ENCODE measurements around the gene EFNA2.
"Not testable (repeated sequence)": the region's sequence is repeated elsewhere in the genome, so short reads cannot be mapped to it uniquely, and the experiment has no call there.

Gene EFNA2

DNA sequence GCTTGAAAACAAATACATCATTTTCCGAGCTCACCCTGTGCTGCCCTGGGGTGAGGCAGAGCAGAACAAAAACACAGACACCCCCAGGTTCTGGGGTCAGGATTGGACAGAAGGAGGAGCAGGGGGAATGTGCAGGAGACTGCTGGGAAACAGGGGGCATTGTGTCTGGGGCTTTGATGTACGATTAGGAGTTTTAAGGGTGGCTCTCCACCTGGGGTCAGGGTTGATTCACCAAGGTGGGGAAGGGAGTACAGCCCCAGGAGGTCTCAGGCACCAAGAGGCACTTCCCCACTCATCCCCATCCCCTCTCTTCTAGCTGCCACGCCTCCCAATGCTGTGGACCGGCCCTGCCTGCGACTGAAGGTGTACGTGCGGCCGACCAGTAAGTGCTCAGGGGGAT, 12.6 kb downstream of the EFNA2 start:
- DNase-seq (ENCODE audit: low read depth), result no peak

DNA sequence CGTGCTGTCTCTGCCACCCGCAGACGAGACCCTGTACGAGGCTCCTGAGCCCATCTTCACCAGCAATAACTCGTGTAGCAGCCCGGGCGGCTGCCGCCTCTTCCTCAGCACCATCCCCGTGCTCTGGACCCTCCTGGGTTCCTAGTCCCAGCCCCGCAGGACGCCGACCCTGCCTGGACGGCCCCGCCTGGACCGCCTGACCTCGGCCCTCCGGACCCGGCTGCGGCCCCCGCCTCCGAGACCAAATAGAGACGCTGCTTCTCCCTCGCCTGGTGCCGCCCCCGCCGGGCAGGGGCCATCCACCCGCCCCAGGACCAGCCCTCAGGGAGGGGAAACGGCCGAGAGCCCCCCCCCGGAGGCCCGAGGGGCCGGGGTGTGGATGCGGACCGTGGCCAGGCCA, 14.1 kb downstream of the EFNA2 start:
- DNase-seq (ENCODE audit: low read depth), result no peak

DNA sequence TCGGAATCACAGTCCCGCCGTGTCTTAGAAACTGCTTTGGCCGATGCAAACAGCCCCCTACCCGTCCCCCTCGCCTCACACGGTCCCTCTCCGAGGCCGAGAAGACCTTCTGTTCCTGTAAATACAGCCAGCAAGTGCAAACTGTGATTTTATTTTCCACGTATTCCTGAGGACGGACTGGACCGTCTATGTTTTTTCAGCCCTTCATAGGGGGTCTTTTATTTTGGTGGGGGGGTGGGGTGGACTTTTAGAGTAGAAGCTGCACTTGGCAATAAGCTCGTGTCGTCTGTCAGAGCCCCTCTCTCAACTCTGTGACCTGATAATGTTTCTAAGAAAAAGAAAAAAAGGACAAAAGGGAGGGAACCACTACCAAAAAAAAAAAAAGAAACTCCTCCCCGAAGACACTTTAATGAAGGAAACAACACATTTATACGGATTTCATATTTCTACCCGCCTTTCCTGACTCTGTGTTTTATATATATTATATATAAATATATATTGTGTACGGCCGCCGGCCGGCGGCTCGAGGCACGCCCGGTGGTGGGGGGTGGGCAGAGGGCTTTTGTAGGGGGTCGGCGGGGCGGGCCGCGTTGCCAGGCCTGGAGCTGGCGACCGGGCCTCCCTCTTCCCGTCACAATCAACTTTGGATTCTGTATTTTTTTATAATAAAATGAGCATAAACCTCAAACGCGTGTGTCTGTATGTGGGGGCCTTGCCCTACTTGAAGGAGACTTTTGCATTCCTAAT, 15.2 kb downstream of the EFNA2 start:
- DNase-seq (ENCODE audit: low read depth), result no peak

DNA sequence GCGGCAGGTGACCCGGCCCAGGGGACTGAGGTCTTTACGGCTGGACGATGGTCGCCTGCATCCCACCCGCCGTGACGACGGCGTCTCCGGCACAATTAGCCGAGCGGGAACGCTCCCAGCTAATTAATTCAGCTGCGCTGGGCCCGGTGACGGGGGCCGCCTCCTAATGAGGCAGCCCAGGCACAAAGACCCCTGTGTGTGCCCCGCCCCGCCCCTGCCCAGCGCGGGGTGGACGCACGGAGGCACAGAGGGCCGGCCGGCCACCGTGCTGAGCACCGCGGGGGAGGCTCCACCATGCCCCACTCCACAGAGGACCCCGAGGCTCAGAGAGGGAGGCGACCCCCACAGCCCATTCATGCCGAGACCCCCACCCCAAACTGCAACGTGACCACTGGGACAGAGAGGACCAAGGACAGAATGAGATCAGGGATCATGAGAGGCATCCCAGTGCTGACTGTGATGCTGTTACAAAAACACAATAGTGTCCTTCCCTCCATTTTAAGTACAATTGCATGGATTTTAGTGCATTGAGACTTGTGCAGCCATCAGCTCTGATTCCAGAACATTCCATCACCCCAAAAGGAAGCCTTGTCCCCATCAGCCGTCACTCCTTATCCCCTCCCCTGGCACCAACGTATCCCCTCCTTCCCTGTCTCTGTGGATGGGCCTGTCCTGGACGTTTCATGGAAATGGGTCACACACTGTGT, 17.0 kb downstream of the EFNA2 start:
- no peak for DNase-seq (ENCODE audit: low read depth)

DNA sequence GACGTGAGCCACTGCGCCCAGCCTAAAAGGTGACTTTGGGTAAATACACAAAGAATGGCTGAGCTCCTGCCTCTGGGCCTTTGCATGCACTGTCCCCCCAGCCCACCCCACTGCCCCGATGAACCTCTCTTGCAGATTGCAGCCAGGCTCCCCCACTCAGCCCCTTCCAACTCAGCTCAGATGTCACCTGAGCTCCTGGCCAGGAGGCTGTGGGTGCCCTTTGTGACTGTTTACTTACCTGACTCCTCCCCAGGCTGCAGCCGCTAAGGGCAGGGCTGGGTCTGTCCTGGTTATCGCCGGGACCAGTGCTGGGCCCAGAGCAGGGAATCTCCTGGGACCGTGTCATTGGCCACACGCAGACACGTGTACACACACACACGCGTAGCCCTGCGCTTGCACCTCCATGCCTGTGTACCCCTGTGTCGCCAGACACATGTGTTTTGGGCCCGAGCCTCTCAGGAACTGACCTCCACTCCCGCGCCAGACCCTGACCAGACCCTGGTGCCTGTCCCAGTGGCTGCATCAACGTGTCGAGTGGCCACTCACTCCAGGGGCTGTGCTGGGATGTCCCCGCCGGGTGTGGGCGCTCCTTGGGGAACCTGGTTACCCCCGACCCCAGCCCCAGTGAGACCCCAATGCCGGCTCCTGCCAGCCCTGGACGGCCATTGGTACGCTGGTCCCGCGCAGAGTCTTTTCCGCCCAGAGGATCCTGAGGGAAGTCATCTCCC, 18.7 kb downstream of the EFNA2 start:
- DNase-seq (ENCODE audit: low read depth), result no peak

DNA sequence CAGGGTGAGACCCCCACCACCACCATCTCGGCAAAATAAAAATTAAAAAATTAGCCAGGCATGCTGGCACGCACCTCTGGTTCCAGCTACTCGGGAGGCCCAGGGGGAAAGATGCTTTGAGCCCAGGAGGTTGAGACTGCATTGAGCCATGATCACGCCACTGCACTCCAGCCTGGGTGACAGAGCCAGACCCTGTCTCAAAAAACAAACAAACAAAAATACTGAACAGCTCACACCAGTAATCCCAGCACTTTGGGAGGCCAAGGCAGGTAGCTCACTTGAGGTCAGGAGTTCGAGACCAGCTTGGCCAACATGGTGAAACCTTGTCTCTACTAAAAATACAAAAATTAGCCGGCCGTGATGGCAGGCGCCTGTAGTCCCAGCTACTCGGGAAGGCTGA, 19.7 kb downstream of the EFNA2 start:
- DNase-seq (ENCODE audit: low read depth), result not testable (repeated sequence)

DNA sequence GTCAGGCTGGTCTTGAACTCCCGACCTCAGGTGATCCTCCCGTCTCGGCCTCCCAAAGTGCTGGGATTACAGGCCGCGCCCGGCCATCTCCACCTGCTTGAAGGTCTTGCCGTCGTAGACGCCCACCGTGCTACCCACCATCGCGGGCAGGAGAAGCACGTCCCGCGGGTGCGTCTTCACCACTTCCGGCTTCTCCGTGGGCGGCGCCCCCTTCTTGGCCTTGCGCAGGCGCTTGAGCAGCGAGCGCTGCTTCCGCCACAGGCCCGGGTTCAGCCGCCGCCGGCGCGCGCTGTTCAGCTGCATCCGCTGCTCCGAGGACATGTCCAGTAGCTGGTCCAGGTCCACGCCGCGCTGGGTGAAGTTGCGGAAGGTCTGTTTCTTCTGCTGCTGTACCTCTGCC, 21.6 kb downstream of the EFNA2 start:
- DNase-seq (ENCODE audit: low read depth), result no peak

DNA sequence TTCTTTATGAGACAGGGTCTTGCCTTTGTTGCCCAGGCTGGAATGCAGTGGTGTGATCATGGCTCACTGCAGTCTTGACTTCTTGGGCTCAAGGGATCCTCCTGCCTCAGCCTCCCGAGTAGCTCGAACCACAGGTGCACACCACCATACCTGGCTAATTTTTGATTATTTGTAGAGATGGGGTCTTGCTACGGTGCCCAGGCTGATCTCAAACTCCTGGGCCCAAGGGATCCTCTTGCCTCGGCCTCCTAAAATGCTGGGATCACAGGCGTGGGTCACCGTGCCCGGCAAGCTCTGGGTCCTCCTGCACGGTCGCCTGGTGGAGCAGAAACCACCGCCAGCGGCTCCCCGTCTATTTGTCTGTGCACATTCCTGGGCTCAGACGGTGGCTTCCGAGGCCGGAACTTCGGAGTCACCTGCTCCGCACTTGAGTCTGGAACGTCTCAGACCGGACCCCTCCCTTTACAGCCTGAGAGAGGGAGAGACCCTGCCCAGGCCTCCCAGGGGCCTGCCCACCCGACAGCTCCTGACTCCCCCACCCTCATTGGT, 22.2 kb downstream of the EFNA2 start:
- DNase-seq (ENCODE audit: low read depth), result no peak

DNA sequence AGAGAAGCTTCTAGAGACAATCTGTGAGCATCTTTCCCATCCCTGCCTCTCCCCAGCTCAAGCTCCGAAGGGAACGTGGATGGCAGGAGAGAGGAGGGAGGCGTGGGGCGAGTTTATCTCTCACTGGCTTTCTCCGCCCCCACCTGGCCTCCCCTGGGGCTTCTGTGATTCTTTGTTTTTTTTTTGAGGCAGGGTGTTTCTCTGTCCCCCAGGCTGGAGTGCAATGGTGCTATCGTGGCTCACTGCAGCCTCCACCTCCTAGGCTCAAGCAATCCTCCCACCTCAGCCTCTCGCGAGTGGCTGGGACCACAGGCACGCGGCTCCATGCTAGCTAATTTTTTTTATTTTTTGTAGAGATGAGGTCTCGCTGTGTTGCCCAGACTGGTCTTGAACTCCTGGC, 23.0 kb downstream of the EFNA2 start:
- no peak for DNase-seq (ENCODE audit: low read depth)

DNA sequence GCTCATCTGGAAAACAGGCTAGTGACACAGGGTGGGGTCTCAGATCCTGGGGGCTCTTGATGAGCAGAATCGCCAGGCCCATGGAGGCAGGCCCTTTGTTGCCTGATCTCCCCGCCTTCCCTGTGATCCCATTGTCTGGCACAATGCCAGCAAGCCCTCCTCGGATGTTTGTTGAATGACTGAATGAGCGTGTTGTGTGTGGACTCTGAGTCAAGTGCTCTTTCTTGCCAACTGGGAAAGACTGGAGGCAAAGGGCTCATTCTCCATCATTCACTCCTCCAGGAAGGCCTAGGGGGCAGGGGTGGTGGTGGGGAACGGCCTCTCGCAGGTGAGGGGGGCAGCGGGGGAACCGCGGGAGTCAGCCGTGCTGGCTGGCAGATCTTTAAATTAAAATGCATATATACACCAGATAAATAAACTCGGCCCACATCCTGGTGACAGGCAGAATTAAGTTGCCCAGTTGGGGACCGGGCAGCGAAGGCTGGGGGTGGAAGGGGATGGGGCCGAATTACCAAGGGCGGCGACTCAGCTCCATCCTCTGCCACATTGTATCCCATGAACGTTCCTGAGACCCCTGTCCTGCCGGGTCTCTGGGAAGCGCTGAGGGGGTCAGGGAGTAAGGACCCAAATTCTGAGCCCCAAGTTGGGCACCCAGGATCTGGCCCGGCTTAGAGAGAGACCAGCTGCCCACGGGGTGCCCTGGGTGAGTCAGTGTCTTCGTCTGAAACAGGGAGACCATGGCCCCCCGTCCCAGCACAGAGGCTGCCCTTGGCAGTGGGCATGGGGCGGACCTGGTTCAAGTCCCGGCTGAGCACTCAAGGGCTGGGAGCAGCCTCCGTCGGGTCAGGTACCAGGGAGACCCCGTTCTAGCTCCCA, 24.5 kb downstream of the EFNA2 start:
- no peak for DNase-seq (ENCODE audit: low read depth)

DNA sequence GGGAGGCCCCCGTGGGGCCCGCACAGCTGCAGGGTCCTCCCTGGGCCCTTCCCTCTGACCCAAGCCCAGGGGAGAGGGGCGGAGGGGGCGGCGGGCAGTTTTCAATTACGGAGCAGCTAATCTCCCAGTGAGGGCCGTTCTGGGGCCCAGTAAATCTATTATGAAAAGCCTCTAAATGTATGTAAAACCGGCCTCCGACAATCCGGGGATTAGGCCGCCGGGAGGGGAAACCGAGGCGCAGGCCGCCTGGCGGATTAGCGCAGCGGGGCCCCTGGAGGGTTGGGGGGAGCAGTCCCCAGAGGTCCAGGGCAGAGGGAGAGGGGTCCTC, 25.1 kb downstream of the EFNA2 start:
- DNase-seq (ENCODE audit: low read depth), result no peak

DNA sequence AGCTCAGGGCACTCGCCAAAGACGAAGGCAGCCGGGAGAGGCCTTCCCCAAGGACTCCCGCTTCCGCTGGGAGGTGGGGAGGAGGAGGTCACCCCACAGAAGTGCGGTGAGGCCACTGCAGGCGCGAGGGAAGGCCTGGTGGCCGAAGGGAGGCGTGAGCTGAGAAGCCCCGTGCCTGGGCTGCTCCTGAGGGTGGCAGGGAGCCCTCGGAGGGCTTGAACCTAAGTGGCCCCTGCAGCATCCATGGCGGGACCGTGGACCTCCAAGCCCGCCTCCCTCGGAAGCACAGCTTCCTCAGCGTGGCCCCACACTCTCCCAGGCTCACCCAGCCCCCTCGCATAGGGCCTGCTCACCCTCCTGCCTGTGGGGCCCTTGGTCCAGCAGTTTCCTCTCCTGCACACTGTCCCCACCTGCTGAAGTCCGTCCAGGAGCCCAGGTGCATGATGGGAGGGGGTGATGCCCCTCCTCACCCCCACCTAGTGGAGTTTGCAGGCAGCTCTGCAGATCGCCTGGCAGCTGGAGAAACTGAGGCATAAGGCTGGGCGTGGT, 25.9 kb downstream of the EFNA2 start:
- no peak for DNase-seq (ENCODE audit: low read depth)

DNA sequence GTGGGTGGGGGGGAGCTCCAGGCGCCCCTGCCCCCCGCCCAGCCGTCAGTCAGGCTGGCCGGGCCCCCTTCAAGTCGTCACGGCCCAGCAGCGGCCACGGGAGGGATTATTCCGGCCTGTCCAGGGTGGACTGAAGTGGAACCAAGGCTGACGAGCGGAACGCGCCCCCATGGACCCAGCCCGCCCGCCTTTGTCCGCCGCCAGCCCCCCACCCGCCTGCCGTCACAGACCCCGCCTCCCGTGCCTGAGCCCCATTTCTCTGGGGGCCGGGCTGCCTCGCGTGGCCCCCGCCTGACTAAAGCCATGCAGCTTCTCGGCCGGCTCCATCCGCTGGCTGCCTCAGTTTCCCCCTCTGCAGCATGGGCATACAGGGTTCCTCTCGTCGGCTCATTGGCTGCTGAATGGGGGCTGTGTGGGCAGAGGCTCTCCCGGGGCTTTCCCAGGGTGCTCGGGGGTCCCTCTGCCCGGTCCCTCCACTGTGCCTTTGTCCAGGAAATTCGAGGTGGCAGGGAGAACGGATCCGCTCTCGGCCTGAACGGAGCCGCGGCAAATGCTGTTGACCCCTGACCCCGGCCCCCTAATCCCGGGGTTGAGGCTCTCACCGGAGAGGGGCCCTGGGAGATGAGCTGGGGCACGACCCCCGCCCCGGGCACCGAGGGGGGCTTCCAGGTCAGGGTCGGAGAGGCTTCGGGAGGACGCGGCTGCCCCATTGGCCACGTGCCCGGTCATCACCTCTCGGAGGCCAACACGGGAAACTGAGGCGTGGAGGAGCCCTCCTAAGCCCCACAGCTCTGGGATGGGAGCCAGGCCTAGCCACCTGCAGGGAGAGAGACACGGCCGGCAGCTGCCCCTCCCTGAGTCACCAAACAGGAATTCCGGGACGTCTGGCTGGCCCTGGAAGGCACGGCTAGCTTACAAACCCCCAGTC, 27.4 kb downstream of the EFNA2 start:
- peak; percentile 26 for DNase-seq (ENCODE audit: low read depth)

DNA sequence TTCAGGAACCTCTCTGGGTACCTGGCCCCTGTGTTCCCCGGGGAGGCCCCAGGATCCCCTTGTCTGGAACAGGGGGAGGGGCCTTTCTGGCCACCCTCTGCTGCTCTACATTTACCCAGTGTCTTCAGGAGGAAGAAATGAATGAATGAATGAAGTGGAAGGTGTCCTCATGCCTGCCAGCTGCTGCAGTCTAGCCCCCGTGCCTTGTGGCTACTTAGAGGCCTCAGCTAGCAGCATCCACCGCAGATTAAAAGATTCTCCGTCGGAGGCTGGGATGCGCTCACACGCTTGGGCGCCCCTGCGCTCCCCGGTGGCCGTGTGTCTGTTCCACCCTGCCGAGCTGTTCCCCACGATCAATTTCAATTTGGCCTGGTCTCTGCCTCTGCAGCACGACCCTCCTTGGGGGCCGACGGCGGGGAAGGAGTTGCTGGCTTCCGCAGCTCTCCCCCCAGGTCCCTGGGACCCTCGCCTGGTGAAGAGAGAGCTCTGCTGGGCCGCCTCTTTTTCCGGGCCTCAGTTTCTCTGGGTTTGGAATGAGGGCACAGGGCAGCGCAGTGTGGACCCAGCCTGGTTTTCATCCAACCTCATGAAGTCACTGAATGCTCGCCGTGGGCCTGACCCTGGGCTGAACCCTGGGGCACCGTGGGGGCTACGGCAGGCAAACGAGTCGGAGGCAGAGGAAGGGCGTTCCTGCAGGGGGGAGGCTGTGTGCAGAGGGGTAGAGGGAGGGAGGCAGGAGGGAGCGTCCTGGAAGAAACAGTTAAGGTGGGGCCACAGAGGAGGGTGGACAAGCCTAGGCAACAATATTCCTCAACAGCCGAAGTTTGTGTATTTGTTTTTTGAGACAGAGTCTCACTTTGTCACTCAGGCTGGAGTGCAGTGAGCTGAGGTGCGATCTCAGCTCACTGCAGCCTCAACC, 28.3 kb downstream of the EFNA2 start:
- DNase-seq (ENCODE audit: low read depth), result peak; percentile 2

DNA sequence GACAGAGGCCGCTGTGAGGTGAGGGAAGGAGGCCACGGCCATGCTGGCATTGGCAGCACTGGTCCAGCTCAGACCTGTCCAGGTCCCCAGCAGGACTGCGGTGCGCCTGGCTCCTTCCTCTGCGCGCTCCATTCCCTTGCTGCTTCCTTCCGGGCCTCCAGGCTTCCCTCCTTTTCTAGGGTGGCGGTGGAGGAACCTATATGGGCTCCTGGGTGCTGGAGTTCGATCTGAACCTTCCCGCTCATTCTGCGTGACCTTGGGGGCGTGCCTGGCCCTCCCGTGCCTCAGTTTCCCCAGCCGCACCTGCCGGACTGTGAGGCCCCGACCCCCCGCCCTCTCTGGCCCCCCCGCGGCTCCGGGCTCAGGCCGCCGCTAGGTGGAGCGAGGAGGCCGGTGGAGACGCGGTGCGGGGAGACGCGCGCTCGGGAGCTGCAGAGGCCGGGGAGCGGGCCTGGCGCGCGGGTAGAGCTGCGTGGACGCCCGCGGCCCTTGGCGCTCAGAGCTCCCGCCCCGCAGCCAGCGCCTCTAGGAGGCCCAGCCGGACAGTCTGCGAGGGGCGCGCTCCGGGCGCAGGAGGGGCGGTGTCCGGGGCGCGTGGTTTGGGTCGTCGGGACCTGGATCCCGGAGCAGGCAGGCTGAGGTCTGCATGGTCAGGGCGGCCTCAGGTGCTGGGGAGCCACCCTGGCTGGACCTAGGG, 29.9 kb downstream of the EFNA2 start:
- no peak for DNase-seq (ENCODE audit: low read depth)

DNA sequence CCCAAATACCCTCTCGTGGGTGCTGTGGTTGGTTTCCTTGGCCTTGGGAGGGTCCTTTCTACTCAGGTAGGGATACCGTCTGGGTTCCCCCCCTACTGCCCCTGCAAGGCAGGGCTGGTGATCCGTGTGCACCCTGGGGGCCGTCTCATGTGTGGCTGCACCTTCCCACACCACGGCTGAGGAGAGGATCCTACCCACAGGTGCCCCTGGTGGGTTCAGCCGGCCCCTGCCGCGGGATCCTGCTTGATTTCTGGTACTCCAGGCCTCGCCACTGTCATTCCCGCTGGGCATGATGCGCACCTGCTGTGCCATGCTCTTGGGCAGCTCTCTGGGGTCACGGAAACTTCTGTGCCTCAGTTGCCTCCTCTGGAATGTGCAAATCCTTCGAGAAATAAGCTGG, 30.8 kb downstream of the EFNA2 start:
- no peak for DNase-seq (ENCODE audit: low read depth)

DNA sequence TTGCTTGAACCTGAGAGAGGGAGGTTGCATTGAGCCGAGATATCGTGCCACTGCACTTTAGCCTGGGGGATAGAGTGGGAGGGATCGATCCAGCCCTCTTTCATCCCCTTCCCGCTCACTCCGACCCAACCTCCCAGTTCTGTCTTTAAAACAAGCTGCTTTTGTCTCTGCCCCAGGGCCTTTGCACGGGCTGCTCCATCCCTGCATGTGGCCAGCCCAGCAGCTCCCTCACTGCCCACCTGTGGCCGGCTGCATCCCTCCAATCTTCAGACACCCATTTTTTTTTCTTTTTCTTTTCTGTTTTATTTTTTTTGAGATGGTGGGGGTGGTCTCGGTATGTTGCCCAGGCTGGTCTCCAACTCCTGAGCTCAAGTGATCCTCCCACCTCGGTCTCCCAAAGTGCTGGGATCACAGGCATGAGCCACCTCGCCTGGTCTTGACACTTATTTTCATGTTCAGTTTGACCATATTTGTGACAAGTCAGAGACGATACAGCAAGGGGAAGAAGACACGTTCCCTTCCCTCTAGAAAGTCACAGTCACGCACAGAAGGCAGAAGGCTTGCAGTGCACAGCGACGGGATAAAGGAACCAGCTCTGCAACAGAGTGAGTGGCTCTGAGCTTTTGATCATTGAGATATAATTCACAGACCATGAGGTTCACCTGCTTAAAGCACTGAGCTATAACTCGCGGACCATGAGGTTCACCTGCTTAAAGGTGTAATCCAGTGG, 31.8 kb downstream of the EFNA2 start:
- DNase-seq (ENCODE audit: low read depth), result no peak

Data from non-pigmented ciliary epithelial cell (primary cell).